ENCODE data around the gene ITIH4. TPM values are rescaled to one million over a fixed set of nuclear protein-coding genes. Genes with fewer than 3 reads are reported as not detected.

Gene ITIH4
- total RNA-seq, 1 experiment from 2014 or later, result 2.4 TPM

DNA sequence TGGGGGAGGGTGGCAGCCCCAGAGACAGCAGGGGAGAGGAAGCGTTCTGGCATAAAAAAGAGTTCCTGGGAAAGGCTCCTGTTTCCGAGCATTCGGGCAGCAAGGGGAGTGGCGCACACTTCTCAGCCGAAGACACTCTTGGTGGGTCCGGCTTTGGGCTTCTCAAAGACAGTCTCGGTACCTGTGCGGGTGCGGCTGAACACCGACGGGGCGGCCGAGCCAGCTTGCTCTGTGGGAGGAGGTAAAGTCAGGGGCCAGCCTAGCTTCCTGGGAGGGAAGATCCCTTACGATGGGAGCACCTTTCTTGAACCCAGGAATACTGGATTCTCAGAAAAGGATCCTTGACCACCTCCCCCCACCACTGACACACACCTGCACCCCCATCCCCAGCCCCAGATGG, 2.7 kb upstream of the ITIH4 start (continued):
- TF ChIP-seq, protein P1, sequence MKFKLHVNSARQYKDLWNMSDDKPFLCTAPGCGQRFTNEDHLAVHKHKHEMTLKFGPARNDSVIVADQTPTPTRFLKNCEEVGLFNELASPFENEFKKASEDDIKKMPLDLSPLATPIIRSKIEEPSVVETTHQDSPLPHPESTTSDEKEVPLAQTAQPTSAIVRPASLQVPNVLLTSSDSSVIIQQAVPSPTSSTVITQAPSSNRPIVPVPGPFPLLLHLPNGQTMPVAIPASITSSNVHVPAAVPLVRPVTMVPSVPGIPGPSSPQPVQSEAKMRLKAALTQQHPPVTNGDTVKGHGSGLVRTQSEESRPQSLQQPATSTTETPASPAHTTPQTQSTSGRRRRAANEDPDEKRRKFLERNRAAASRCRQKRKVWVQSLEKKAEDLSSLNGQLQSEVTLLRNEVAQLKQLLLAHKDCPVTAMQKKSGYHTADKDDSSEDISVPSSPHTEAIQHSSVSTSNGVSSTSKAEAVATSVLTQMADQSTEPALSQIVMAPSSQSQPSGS (CRISPR knock-in tag; IDR thresholded peaks at IDR 0.05; ENCODE audit: borderline replicate concordance, low read depth), result no peak
- TF ChIP-seq, protein P2, sequence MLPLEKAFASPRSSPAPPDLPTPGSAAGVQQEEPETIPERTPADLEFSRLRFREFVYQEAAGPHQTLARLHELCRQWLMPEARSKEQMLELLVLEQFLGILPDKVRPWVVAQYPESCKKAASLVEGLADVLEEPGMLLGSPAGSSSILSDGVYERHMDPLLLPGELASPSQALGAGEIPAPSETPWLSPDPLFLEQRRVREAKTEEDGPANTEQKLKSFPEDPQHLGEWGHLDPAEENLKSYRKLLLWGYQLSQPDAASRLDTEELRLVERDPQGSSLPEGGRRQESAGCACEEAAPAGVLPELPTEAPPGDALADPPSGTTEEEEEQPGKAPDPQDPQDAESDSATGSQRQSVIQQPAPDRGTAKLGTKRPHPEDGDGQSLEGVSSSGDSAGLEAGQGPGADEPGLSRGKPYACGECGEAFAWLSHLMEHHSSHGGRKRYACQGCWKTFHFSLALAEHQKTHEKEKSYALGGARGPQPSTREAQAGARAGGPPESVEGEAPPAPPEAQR (CRISPR knock-in tag; IDR thresholded peaks at IDR 0.05), result no peak
- TF ChIP-seq NR2C2 (CRISPR knock-in tag; IDR thresholded peaks at IDR 0.05) (no peak), NR1H2 (CRISPR knock-in tag; IDR thresholded peaks at IDR 0.05) (no peak), NFYB (CRISPR knock-in tag; conservative IDR thresholded peaks at IDR 0.05; ENCODE audit: low read depth) (no peak)
- TF ChIP-seq, protein P3, sequence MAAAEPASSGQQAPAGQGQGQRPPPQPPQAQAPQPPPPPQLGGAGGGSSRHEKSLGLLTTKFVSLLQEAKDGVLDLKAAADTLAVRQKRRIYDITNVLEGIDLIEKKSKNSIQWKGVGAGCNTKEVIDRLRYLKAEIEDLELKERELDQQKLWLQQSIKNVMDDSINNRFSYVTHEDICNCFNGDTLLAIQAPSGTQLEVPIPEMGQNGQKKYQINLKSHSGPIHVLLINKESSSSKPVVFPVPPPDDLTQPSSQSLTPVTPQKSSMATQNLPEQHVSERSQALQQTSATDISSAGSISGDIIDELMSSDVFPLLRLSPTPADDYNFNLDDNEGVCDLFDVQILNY (CRISPR knock-in tag; IDR thresholded peaks at IDR 0.05), result no peak
- TF ChIP-seq, protein P4, sequence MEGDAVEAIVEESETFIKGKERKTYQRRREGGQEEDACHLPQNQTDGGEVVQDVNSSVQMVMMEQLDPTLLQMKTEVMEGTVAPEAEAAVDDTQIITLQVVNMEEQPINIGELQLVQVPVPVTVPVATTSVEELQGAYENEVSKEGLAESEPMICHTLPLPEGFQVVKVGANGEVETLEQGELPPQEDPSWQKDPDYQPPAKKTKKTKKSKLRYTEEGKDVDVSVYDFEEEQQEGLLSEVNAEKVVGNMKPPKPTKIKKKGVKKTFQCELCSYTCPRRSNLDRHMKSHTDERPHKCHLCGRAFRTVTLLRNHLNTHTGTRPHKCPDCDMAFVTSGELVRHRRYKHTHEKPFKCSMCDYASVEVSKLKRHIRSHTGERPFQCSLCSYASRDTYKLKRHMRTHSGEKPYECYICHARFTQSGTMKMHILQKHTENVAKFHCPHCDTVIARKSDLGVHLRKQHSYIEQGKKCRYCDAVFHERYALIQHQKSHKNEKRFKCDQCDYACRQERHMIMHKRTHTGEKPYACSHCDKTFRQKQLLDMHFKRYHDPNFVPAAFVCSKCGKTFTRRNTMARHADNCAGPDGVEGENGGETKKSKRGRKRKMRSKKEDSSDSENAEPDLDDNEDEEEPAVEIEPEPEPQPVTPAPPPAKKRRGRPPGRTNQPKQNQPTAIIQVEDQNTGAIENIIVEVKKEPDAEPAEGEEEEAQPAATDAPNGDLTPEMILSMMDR (IDR thresholded peaks at IDR 0.05), result no peak

DNA sequence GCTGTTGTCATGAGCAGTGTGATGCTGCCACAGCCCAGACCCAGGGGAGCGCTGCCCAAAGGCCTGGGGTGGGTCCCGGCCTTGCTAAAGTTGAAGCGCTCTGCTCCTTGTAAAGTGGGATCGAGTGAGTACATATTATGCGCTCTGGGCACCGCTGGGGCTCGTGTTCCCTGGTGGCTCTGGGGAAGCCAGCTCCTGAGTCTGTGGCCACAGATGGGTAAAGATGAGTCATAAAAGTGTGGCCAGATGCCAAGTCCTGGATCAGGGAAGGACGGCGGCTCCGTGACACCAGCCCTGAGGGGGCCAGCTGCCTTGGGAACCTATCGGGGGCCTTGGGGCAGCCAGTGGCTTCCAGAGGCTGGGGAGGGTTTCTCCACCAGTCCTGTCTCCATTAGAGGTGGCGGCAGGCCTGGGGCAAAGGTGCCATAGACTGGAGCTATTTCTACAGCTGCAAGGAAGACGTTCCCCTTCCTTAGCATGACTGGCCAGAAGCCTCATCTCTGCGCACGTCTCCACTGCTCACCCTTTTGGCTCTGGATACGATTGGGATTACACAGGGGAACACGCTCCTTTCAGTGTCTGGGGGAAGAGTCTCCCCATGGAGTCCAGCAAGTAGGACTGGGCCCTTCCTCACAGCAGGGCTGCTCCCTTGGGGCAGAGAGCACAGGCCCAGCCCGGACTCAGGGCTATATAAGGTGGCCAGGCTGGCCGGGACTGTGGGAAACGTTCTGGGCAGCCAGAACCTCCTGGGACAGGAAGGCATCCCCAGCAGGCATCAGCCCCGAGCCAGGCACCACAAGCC, 1.2 kb upstream of the ITIH4 start:
- H3K27ac Mint-ChIP-seq, result no peak overlapping the region
- H3K9me3 Mint-ChIP-seq, result no peaks in the 10 kb centered on the region
- TF ChIP-seq IRF2 (CRISPR knock-in tag; IDR thresholded peaks at IDR 0.05; ENCODE audit: borderline replicate concordance, low read depth) (no peak), KAT7 (CRISPR knock-in tag; IDR thresholded peaks at IDR 0.05; ENCODE audit: borderline replicate concordance) (no peak)
- TF ChIP-seq, protein P2 (CRISPR knock-in tag; IDR thresholded peaks at IDR 0.05), result no peak
- no peaks in the 10 kb centered on the region for H3K36me3 Mint-ChIP-seq
- H3K27me3 Mint-ChIP-seq (ENCODE audit: low read depth), result no peaks in the 10 kb centered on the region
- peaks cover 5% of the 10 kb centered on the region; the same call in 1 of the 2 replicates for H3K4me1 Mint-ChIP-seq
- ATAC-seq (no peak), DNase-seq (ENCODE audit: low spot score) (no peak)
- ChIA-PET CTCF (interaction anchor here (1.7 to 4.4 kb wide), 3 partner anchors 11 to 39 kb away, joined by 4 to 23 read pairs (median 5); no protein-coding TSS in a partner anchor), POLR2A (interaction anchor here (1.0 kb wide), 1 partner anchor 12 kb away, joined by 4 read pairs; no protein-coding TSS in a partner anchor)
- no peak overlapping the region for H3K4me3 Mint-ChIP-seq

DNA sequence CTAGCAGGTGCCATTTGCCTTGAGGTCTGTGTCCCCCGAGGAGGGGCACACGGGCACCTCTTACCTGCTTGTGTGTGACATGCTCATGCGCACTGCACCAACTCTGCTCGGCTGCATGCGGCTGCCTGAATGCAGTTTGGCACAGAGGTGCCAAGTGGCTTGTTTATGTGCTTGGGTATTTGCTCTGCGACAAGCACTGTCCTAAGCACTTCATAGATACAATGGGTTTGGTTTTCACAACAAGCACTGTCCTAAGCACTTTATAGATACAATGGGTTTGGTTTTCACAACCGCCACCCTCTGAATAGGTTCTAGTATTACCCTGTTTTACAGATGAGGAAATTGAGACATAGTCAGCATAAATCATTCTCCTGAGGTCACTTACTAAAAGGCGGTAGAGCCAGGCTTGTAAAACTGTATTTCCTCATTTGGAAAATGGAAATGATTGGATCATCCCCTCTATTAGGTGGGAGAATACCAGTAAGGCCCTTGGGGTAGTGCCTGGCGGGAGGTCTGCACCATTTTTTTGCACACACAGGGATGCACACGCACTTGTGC, 487 bp downstream of the ITIH4 start:
- no peak for DNase-seq (ENCODE audit: low spot score)
- Mint-ChIP-seq H3K4me3 (no peak overlapping the region), H3K36me3 (no peaks in the 10 kb centered on the region), H3K9me3 (no peaks in the 10 kb centered on the region), H3K27me3 (ENCODE audit: low read depth) (no peaks in the 10 kb centered on the region), H3K4me1 (peaks cover under 1% of the 10 kb centered on the region; the same call in 1 of the 2 replicates), H3K27ac (no peak overlapping the region)
- no peak for ATAC-seq
- ChIA-PET CTCF (interaction anchor here (1.4 to 4.4 kb wide), 3 partner anchors 9 to 38 kb away, joined by 3 to 23 read pairs (median 5); no protein-coding TSS in a partner anchor), POLR2A (no interaction called here)
- TF ChIP-seq, protein P4 (IDR thresholded peaks at IDR 0.05), result no peak
- TF ChIP-seq ESRRA (CRISPR knock-in tag; IDR thresholded peaks at IDR 0.05; ENCODE audit: borderline replicate concordance) (no peak), GABPB1 (CRISPR knock-in tag; IDR thresholded peaks at IDR 0.05) (no peak)
- TF ChIP-seq, protein P5, sequence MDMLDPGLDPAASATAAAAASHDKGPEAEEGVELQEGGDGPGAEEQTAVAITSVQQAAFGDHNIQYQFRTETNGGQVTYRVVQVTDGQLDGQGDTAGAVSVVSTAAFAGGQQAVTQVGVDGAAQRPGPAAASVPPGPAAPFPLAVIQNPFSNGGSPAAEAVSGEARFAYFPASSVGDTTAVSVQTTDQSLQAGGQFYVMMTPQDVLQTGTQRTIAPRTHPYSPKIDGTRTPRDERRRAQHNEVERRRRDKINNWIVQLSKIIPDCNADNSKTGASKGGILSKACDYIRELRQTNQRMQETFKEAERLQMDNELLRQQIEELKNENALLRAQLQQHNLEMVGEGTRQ (CRISPR knock-in tag; IDR thresholded peaks at IDR 0.05), result no peak
- TF ChIP-seq, protein P6, sequence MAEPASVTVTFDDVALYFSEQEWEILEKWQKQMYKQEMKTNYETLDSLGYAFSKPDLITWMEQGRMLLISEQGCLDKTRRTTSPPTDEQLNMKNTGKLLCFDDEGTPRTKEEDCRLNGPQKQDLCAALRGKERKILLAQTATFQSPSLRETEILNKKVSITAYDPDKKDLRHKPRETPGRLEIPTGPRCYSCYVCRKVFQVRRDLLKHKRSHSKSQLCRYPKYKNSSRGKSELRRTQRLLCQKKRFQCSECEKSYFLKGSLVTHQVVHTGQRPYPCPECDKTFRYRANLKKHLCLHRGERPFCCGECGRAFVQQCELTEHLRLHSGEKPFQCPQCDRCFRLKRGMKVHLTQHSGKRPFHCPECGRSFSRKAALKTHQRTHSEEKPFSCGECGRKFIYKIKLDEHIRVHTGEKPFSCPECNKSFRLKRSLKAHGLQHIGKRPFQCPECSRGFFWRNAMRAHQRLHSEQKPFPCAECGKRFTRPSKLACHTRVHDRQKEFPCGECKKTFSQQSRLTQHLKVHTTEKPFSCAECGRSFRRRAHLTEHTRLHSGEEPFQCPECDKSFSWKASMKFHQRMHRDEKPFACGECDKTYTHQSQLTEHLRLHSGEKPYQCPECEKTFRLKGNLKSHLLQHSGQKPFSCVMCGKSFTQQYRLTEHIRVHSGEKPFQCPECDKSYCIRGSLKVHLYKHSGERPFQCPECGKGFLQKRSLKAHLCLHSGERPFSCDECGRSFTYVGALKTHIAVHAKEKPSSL (CRISPR knock-in tag; conservative IDR thresholded peaks at IDR 0.05), result no peak
- TF ChIP-seq, protein P7, sequence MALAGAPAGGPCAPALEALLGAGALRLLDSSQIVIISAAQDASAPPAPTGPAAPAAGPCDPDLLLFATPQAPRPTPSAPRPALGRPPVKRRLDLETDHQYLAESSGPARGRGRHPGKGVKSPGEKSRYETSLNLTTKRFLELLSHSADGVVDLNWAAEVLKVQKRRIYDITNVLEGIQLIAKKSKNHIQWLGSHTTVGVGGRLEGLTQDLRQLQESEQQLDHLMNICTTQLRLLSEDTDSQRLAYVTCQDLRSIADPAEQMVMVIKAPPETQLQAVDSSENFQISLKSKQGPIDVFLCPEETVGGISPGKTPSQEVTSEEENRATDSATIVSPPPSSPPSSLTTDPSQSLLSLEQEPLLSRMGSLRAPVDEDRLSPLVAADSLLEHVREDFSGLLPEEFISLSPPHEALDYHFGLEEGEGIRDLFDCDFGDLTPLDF (CRISPR knock-in tag; IDR thresholded peaks at IDR 0.05), result no peak
